Mesenchymal stem cell (in vitro differentiated cells and primary cell): ENCODE data around the gene DQX1.

Experiments used
- DNase-seq: peaks from one replicate; pipeline ENCODE4 v3.0.0-alpha.2; 2013
- H2AFZ ChIP-seq: one replicate; pipeline ENCODE4 v1.6.1; 2013; ENCODE audit warnings: low read depth, mild to moderate bottlenecking, control low read depth, inconsistent platforms, low read length, moderate library complexity
- H2AK5ac ChIP-seq: 2 replicates; pipeline ENCODE4 v1.6.1; 2013; ENCODE audit warnings: low read length, moderate library complexity, mild to moderate bottlenecking, inconsistent platforms; ENCODE audit not compliant: severe bottlenecking
- H2BK120ac ChIP-seq: one replicate; pipeline ENCODE4 v1.6.1; 2013; ENCODE audit warnings: low read depth, mild to moderate bottlenecking, inconsistent platforms, low read length, moderate library complexity
- H2BK12ac ChIP-seq, 2 experiments: one replicate each; pipeline ENCODE4 v1.6.1; 2013; ENCODE audit warnings: inconsistent platforms in 2 of 2, low read length in 2 of 2, mild to moderate bottlenecking in 2 of 2, moderate library complexity in 2 of 2, control low read depth in 1 of 2
- H2BK15ac ChIP-seq: one replicate; pipeline ENCODE4 v1.6.1; 2013; ENCODE audit warnings: mild to moderate bottlenecking, low read depth, inconsistent platforms; ENCODE audit not compliant: poor library complexity, severe bottlenecking
- H2BK5ac ChIP-seq: 2 replicates; pipeline ENCODE4 v1.6.1; 2013; ENCODE audit warnings: low read depth, mild to moderate bottlenecking, low read length, control low read depth, inconsistent platforms; ENCODE audit not compliant: poor library complexity, severe bottlenecking
- H3K14ac ChIP-seq, 2 experiments: one replicate each; pipeline ENCODE4 v1.6.1; 2013; ENCODE audit warnings: inconsistent platforms in 2 of 2, low read length in 2 of 2, control low read depth in 1 of 2, mild to moderate bottlenecking in 1 of 2, moderate library complexity in 1 of 2
- H3K18ac ChIP-seq, 2 experiments: one replicate each; pipeline ENCODE4 v1.6.1; 2013; ENCODE audit warnings: inconsistent platforms in 2 of 2, low read length in 2 of 2, control low read depth in 1 of 2, low read depth in 1 of 2, mild to moderate bottlenecking in 1 of 2
- H3K23ac ChIP-seq, 2 experiments: one replicate each; pipeline ENCODE4 v1.6.1; 2013; ENCODE audit warnings: inconsistent platforms in 2 of 2, low read length in 2 of 2, mild to moderate bottlenecking in 2 of 2, moderate library complexity in 2 of 2, control low read depth in 1 of 2
- H3K27ac ChIP-seq: 2 replicates; pipeline ENCODE4 v1.5.1; 2013; ENCODE audit warnings: mild to moderate bottlenecking, moderate library complexity, low read length, control low read depth, inconsistent platforms; ENCODE audit not compliant: poor library complexity, severe bottlenecking
- H3K27me3 ChIP-seq, 2 experiments: 2 replicates each; pipeline versions ENCODE4 v1.6.1 to v1.7.0; 2013; ENCODE audit warnings: low read length in 2 of 2, mild to moderate bottlenecking in 2 of 2, moderate library complexity in 2 of 2, control low read depth in 1 of 2, inconsistent platforms in 1 of 2; ENCODE audit not compliant: control insufficient read depth in 1 of 2, insufficient read depth in 1 of 2
- H3K36me3 ChIP-seq, 2 experiments: 2 replicates each; pipeline versions ENCODE4 v1.6.1 to v1.7.0; 2013; ENCODE audit warnings: low read length in 2 of 2, control low read depth in 1 of 2, inconsistent platforms in 1 of 2, low read depth in 1 of 2, mild to moderate bottlenecking in 1 of 2; ENCODE audit not compliant: insufficient read depth in 2 of 2, control insufficient read depth in 1 of 2
- H3K4ac ChIP-seq, 2 experiments: one replicate each; pipeline ENCODE4 v1.6.1; 2013; ENCODE audit warnings: inconsistent platforms in 2 of 2, low read length in 2 of 2, mild to moderate bottlenecking in 2 of 2, moderate library complexity in 2 of 2, control low read depth in 1 of 2, low read depth in 1 of 2
- H3K4me1 ChIP-seq: 2 replicates; pipeline ENCODE4 v1.6.1; 2013; ENCODE audit warnings: low read depth, low read length, control low read depth; ENCODE audit not compliant: control insufficient read depth, insufficient read depth
- H3K4me2 ChIP-seq: 2 replicates; pipeline ENCODE4 v1.6.1; 2013; ENCODE audit warnings: low read length, mild to moderate bottlenecking, inconsistent platforms; ENCODE audit not compliant: poor library complexity, severe bottlenecking
- H3K4me3 ChIP-seq, 2 experiments: 2 replicates each; pipeline versions ENCODE4 v1.5.1 to v1.7.0; 2013; ENCODE audit warnings: low read length in 2 of 2, mild to moderate bottlenecking in 2 of 2, control low read depth in 1 of 2, low read depth in 1 of 2; ENCODE audit not compliant: insufficient read depth in 1 of 2
- H3K79me1 ChIP-seq: replicated peaks from 2 replicates; pipeline ENCODE4 v1.6.1; 2013; ENCODE audit warnings: mild to moderate bottlenecking, control low read depth, low read length, inconsistent platforms; ENCODE audit not compliant: poor library complexity, severe bottlenecking
- H3K9ac ChIP-seq: 2 replicates; pipeline ENCODE4 v1.7.0; 2013; ENCODE audit warnings: mild to moderate bottlenecking, low read length, moderate library complexity
- H3K9me3 ChIP-seq: 2 replicates; pipeline ENCODE4 v1.7.0; 2013; ENCODE audit warnings: mild to moderate bottlenecking, low read length; ENCODE audit not compliant: control insufficient read depth
- H4K8ac ChIP-seq: one replicate; pipeline ENCODE4 v1.6.1; 2013; ENCODE audit warnings: inconsistent platforms, mild to moderate bottlenecking, low read length, moderate library complexity
- H4K91ac ChIP-seq: one replicate; pipeline ENCODE4 v1.6.1; 2013; ENCODE audit warnings: mild to moderate bottlenecking, low read length, inconsistent platforms
- WGBS: methylation state at CpG from one replicate; pipeline ENCODE4 v1.1.7; 2013; ENCODE audit warnings: mixed read lengths; 5-methylcytosine and 5-hydroxymethylcytosine counted together

DQX1 gene

DNA sequence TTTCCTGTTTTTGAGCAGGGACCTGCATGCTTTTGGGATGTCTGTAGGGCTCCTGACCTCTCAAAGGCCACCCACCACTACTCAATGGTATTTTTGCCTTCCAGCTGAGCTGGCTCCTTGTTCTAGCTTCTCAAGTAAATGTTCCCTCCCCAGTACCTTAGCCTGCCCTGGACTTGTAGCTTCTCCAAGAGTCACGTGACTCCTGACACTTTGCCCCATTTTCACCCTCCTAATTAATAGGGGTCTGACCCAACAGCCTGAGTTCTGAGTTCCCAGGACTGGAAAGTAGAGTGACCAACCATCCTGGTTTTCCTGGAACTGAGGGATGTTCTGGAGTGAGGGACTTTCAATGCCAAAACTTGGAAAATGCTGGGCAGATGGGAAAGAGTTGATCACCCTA lies 30.6 kb downstream of the DQX1 start:
- no peak overlapping the region for H4K8ac ChIP-seq
- no peak overlapping the region for H2BK12ac ChIP-seq

GRCh38 chr2:74493546-74493945 lies 32.5 kb downstream of the DQX1 start:
- Histone ChIP-seq H3K9ac (no peak overlapping the region), H3K27me3 (peaks cover 0 to 19% of the 10 kb centered on the region in 2 experiments), H2BK5ac (no peak overlapping the region), H3K36me3 (peaks cover 49 to 56% of the 10 kb centered on the region in 2 experiments), H3K4ac (no peak overlapping the region), H3K27ac (no peak overlapping the region), H3K9me3 (no peaks in the 10 kb centered on the region), H2AFZ (no peak overlapping the region), H2BK120ac (no peak overlapping the region), H2AK5ac (no peak overlapping the region), H2BK12ac (no peak overlapping the region), H3K4me1 (peaks cover 11% of the 10 kb centered on the region), H3K79me1 (peaks cover 5% of the 10 kb centered on the region), H3K14ac (no peak overlapping the region), H3K18ac (no peak overlapping the region), H3K23ac (no peak overlapping the region), H4K91ac (no peak overlapping the region), H4K8ac (no peak overlapping the region), H3K4me3 (no peak overlapping the region), H2BK15ac (no peak overlapping the region), H3K4me2 (no peak overlapping the region)
- no peak for DNase-seq
- 76% methylated on average over 3 of the region's 3 CpGs for WGBS

More for the DNA sequence above, 30.6 kb downstream of the DQX1 start:
- H3K4ac ChIP-seq = no peak overlapping the region
- no peak overlapping the region for H3K14ac ChIP-seq
- WGBS = no CpG with 5 or more reads among the region's 1 CpG
- H3K27me3 ChIP-seq = peaks cover 0 to 35% of the 10 kb centered on the region in 2 experiments
- H3K36me3 ChIP-seq = peaks cover 33 to 42% of the 10 kb centered on the region in 2 experiments
- H2AK5ac ChIP-seq = no peak overlapping the region
- no peak overlapping the region for H2AFZ ChIP-seq
- no peak overlapping the region for H3K27ac ChIP-seq
- no peak overlapping the region for H2BK120ac ChIP-seq
- no peak overlapping the region for H2BK5ac ChIP-seq
- H2BK15ac ChIP-seq = no peak overlapping the region
- H3K9ac ChIP-seq = no peak overlapping the region
- H3K23ac ChIP-seq = no peak overlapping the region
- no peak overlapping the region for H3K4me3 ChIP-seq
- H3K9me3 ChIP-seq = no peaks in the 10 kb centered on the region
- peaks cover 27% of the 10 kb centered on the region for H3K4me1 ChIP-seq
- no peaks in the 10 kb centered on the region for H3K79me1 ChIP-seq
- no peak overlapping the region for H4K91ac ChIP-seq
- H3K4me2 ChIP-seq = no peak overlapping the region
- no peak for DNase-seq
- H3K18ac ChIP-seq = no peak overlapping the region

- Histone ChIP-seq H4K8ac (no peak overlapping the region), H3K23ac (no peak overlapping the region), H3K4me2 (no peak overlapping the region), H3K79me1 (peaks cover 9% of the 10 kb centered on the region), H4K91ac (no peak overlapping the region), H3K14ac (no peak overlapping the region), H3K9ac (no peak overlapping the region), H2AK5ac (no peak overlapping the region), H3K27ac (no peak overlapping the region), H2BK5ac (no peak overlapping the region), H3K27me3 (peaks cover 0 to 3% of the 10 kb centered on the region in 2 experiments), H3K4me3 (no peak overlapping the region), H2BK15ac (no peak overlapping the region), H3K9me3 (no peaks in the 10 kb centered on the region), H2AFZ (no peak overlapping the region), H3K36me3 (peaks cover 50 to 67% of the 10 kb centered on the region in 2 experiments), H2BK120ac (no peak overlapping the region), H3K4me1 (no peaks in the 10 kb centered on the region), H2BK12ac (no peak overlapping the region), H3K4ac (no peak overlapping the region), H3K18ac (no peak overlapping the region)
- WGBS = 96% methylated on average over 12 of the region's 12 CpGs
- no peak for DNase-seq
These were observed 34.1 kb downstream of the DQX1 start for GRCh38 chr2:74491648-74492544.

DNA sequence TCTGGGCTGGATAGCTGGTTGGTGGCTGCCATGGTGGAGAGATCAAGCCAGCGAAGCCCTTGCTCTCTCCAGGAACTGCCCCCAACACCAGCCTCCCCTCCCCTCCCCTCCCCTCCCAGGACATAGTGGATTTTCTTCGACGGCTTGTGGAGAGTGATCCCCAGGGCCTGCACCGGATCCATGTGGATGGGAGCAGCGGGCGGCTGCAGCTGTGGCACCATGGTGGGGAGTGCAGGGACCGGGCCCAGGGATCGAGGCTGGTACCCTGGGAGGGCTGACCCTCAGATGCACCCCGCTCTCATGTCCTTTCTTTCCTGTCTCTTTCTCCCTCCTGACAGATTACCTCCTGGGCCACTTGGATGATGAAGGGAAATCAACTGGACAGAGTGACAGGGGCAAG lies 36.1 kb downstream of the DQX1 start:
- Histone ChIP-seq H2BK5ac (no peak overlapping the region), H2BK120ac (no peak overlapping the region), H3K23ac (no peak overlapping the region), H3K4me2 (no peak overlapping the region), H3K9ac (no peak overlapping the region), H3K14ac (no peak overlapping the region), H3K4me3 (no peak overlapping the region), H3K18ac (no peak overlapping the region), H3K27me3 (no peaks in the 10 kb centered on the region), H2AK5ac (no peak overlapping the region), H2BK15ac (no peak overlapping the region), H3K9me3 (no peaks in the 10 kb centered on the region), H3K36me3 (peaks cover 50 to 83% of the 10 kb centered on the region in 2 experiments), H4K91ac (no peak overlapping the region), H4K8ac (no peak overlapping the region), H3K79me1 (peaks cover 15% of the 10 kb centered on the region), H3K27ac (no peak overlapping the region), H2BK12ac (no peak overlapping the region), H3K4me1 (no peaks in the 10 kb centered on the region), H2AFZ (no peak overlapping the region), H3K4ac (no peak overlapping the region)
- no peak for DNase-seq
- 97% methylated on average over 9 of the region's 9 CpGs for whole genome bisulfite sequencing
